Upper lobe of left lung (tissue), 4 donors: ENCODE measurements around the gene MADD.

Source experiments
- CTCF ChIP-seq, 6 experiments: fragments of 450-650 bp in 4 of 6; fragments of 200-600 bp in 2 of 6; sonication (generic) in 2 of 6; IDR thresholded peaks; one replicate each; pipeline ENCODE4 v1.5.1; 2016 to 2019; ENCODE audit warnings: antibody characterized with exemption in 6 of 6
- EP300 ChIP-seq, 4 donors: sonication (generic); formaldehyde crosslinking; IDR thresholded peaks; one replicate each; pipeline ENCODE4 v1.5.1; 2017; ENCODE audit warnings: antibody characterized with exemption in 4 of 4, control low read depth in 2 of 4
- POLR2A ChIP-seq, 4 donors: fragments of 450-650 bp; IDR thresholded peaks; one replicate each; pipeline ENCODE4 v1.5.1; 2016 to 2017; ENCODE audit warnings: antibody characterized with exemption in 4 of 4, mild to moderate bottlenecking in 2 of 4
- POLR2AphosphoS5 ChIP-seq, 2 donors: sonication (generic); formaldehyde crosslinking; IDR thresholded peaks; one replicate each; pipeline ENCODE4 v1.5.1; 2017; ENCODE audit warnings: antibody characterized with exemption in 2 of 2

- no peak for TF ChIP-seq EP300 (IDR thresholded peaks at IDR 0.05)
- TF ChIP-seq POLR2A (IDR thresholded peaks at IDR 0.05): no peak
- TF ChIP-seq CTCF (IDR thresholded peaks at IDR 0.05): no peak
- TF ChIP-seq POLR2AphosphoS5 (IDR thresholded peaks at IDR 0.05): no peak
These were observed 60.3 kb downstream of the MADD start for GRCh38 chr11:47329987-47330931.
